ENCODE results near the gene ITPRIPL1.
"Not testable (repeated sequence)": the region's sequence is repeated elsewhere in the genome, so short reads cannot be mapped to it uniquely, and the experiment has no call there.

ITPRIPL1 gene, protein sequence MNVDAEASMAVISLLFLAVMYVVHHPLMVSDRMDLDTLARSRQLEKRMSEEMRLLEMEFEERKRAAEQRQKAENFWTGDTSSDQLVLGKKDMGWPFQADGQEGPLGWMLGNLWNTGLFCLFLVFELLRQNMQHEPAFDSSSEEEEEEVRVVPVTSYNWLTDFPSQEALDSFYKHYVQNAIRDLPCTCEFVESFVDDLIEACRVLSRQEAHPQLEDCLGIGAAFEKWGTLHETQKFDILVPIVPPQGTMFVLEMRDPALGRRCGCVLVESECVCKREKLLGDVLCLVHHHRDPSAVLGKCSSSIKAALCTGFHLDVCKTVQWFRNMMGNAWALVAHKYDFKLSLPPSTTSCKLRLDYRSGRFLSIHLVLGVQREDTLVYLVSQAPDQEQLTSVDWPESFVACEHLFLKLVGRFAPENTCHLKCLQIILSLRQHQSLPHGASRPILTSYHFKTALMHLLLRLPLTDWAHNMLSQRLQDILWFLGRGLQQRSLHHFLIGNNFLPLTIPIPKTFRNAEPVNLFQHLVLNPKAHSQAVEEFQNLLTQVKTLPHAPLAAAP

DNA sequence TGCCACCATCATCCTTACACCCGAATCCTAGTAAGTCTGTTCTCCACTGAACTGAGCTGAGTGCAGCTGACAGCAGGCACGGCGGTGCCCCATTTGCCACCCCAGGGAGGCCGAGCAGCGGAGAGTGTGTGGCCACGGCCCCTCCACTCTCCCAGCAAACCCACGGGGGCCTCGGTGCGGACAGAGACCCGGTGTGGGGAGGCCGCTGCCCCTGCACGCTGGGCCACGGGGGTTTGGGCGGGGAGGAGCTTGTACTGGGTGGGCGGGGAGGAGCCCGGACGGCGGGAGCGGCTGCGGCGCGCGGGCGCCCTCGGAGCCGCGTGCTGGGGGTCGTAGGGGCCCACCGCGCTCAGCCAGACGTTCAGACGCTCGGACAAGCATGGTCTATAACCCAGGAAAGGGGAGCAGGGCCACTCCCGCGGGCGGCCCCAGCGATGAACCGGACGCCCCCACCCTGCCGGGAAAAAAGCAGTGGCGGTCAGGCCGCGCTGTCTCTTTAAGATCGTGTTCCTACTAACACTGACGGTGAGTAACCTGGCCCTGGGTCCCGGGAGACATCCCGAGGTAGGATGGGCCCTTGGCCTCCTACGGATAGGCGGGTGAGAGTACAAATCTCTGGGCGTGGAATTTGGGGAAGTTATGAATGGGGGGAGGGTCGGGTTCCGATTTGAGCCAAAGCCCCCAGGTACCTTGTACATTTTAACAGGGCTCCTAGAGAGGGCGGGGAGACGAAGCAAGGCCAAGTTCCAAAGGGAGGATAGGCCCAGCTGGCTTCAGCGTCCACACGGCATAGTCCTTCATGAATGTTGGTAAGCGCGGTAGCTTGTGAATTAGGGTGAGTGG lies at the start of gene ITPRIPL1:
Gene ITPRIPL1 (plus strand): TSS at position 277 of the 843 bp plus-strand sequence. CDS start 523 bp downstream, at position 800.
- H3K27ac ChIP-seq = no peak within 1 kb of the TSS
- TF ChIP-seq, protein P1, sequence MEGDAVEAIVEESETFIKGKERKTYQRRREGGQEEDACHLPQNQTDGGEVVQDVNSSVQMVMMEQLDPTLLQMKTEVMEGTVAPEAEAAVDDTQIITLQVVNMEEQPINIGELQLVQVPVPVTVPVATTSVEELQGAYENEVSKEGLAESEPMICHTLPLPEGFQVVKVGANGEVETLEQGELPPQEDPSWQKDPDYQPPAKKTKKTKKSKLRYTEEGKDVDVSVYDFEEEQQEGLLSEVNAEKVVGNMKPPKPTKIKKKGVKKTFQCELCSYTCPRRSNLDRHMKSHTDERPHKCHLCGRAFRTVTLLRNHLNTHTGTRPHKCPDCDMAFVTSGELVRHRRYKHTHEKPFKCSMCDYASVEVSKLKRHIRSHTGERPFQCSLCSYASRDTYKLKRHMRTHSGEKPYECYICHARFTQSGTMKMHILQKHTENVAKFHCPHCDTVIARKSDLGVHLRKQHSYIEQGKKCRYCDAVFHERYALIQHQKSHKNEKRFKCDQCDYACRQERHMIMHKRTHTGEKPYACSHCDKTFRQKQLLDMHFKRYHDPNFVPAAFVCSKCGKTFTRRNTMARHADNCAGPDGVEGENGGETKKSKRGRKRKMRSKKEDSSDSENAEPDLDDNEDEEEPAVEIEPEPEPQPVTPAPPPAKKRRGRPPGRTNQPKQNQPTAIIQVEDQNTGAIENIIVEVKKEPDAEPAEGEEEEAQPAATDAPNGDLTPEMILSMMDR (conservative IDR thresholded peaks at IDR 0.05) = no peak

DNA sequence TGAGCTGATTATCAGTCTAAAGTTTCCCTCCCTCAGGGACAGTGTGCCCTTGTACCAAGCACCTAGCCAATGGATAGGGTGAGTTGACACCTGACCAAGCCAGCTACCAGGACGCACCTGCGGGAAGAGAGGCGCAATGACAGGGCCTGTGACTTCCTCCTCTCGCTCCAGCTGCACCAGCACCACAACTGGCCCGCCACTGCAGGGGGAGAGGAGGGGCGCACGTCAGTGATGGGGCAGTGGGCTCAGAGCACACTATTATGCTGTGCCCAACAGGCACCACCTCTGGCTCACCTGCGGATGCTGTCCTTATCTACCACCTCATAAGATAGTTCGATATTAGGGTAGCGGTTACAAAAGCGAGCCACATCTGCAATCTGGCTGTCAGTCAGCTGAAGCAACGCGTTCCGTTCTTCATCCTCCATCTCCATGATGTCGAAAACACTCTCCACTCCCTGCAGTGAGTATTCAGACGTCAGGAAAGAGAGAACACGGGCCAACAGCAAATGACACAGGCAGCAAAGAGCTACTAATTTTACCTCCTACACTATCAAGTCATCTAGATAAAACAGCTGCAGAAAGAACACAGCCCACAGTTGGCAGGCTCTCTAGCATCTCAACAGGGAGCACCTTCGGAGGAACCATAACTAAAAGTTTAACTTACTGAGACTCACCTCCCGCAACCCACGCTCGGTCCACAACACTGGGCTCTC lies 48.2 kb upstream of the ITPRIPL1 start:
- TF ChIP-seq, protein P1 (conservative IDR thresholded peaks at IDR 0.05) = no peak
- no peak overlapping the region for H3K27ac ChIP-seq

DNA sequence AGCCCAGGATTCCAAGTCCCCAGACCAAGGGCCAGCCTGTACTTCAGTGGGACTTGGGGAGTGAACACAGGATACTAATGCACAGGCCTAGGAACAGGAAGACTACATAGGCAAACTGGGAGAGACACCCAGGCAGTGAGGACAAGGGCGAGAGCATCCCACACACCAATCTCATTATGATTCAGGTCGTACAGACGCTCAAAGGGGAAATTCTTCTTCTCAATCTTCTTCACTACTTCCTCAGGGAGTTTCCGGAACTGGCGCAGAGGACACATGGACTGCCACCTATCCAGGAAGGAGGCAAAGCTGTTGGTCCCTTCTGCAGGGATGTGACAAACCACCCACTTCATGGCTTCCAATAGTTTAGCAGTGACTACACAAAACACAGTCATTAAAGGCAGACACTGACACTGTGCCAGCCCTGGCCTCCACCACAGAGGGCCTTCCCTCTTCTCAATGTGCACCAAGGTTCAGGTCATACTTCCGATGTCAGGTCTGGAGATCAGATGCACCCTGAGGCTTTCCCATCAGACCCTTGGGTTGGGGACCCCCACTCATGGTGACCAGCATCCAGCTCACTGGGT lies 37.8 kb upstream of the ITPRIPL1 start:
- TF ChIP-seq, protein P1 (conservative IDR thresholded peaks at IDR 0.05) = no peak
- H3K27ac ChIP-seq = no peak overlapping the region

DNA sequence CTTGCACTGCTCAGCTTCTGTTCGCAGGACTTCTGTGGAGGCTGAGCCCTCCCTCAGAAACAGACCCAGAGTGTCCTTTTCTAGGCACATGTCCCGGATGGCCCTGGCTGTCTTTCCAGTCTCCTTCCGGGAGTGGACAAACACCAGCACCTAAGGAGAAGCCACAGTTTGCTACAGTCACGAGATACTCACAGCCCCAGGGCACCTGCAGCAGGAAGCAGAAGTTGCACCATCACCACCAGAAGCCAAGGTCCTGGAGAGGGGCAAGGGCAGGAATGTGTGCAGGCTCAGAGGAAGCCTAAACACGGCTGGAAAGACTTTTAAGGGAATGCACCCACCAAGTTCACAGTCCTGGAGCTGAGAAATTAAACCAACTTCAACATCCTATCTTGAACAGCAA lies 33.4 kb upstream of the ITPRIPL1 start:
- TF ChIP-seq, protein P1 (conservative IDR thresholded peaks at IDR 0.05) = no peak
- H3K27ac ChIP-seq = no peak overlapping the region

DNA sequence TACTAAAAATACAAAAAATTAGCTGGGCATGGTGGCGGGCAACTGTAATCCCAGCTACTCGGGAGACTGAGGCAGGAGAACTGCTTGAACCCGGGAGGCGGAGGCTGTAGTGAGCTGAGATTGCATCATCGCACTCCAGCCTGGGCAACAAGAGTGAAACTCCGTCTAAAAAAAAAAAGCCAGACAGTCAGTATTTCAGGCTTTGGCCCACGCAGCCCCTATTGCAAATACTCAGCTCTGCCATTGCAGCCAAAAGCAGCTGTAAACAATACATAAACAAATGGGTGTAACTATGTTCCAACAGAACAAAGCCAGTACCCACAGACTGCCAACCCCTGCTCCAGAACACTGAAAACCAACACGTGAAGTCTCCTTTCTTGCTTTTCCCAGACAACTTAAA lies 30.8 kb upstream of the ITPRIPL1 start:
- H3K27ac ChIP-seq = not testable (repeated sequence)

DNA sequence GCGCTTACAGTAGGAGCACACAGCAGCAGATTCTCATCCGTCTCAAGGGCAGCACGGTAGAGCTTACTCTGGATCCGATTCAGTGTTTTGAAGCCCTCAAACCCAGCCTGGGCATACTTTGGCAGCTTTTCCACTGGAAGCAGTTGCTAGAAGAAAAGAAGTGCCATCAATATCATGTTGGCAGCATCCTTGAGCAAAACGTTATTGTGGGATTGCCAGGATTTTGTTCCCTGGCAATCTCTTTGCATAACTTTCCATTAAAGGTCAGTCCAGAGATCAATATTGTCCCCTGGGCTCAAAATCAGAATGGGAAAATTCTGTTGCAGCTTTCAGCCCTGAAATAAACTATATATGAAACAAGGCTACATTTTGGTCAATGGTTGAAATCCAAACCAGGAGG lies 28.2 kb upstream of the ITPRIPL1 start:
- TF ChIP-seq, protein P1 (conservative IDR thresholded peaks at IDR 0.05) = no peak

DNA sequence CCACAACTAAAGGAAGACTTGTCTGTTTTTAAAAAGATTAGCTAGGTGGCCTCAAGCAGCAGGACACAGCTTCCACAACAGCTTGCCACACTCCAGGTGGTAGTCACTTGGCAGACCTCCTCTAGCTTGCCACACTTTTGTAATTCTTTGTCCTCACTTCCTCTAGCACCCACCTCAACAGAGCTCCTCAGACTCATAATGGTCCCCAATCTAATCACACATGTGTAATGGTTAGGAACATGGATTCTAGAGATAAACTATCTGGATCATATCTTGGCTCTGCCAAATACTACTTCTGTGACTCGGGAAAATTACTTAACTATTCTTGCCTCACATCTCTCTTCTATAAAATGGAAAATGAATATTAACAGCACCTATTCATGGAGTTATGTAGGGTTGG lies 23.3 kb upstream of the ITPRIPL1 start:
- TF ChIP-seq, protein P1 (conservative IDR thresholded peaks at IDR 0.05) = no peak
- H3K27ac ChIP-seq = no peak overlapping the region

More for the DNA sequence above, 28.2 kb upstream of the ITPRIPL1 start:
- no peak overlapping the region for H3K27ac ChIP-seq
